IMR-90 (cell line): ENCODE data around the gene GPR39. TPM values are rescaled to one million over a fixed set of nuclear protein-coding genes. Genes with fewer than 3 reads are reported as not detected.

Experiments used
- ATAC-seq: fragments of 200-7000 bp; cut with Tn5 transposase; 2 replicates; pipeline ENCODE4 v1.9.1; 2020; ENCODE audit warnings: low read depth, mild to moderate bottlenecking, moderate library complexity
- BruUV-seq: library from RNA; stranded (reverse); fragments of 400-500 nt; replicated peaks from 2 replicates; lab custom pipeline; 2021; lab: Mats Ljungman, UMichigan
- CTCF ChIA-PET: fragments of 300-600 bp; formaldehyde crosslinking; extraction: SDS; loops from one replicate; lab custom pipeline; 2021; ENCODE audit warnings: antibody characterized with exemption; lab: Yijun Ruan, JAX
- POLR2A ChIA-PET: fragments of 300-600 bp; sonication (Branson Sonifier 250); formaldehyde crosslinking; loops from one replicate; lab custom pipeline; 2022; ENCODE audit warnings: antibody characterized with exemption; ENCODE audit not compliant: unreplicated experiment; lab: Charles Lee
- DNase-seq: peaks from one replicate; pipeline ENCODE4 v3.0.0; 2013
- H2AFZ ChIP-seq: replicated peaks from 2 replicates; pipeline ENCODE3; 2013; ENCODE audit warnings: low read length, mild to moderate bottlenecking; ENCODE audit not compliant: poor library complexity
- H2AK5ac ChIP-seq: 2 replicates; pipeline ENCODE4 v1.6.1; 2013; ENCODE audit warnings: low read depth, low read length, inconsistent platforms
- H2AK9ac ChIP-seq: replicated peaks from 2 replicates; pipeline ENCODE3; 2013; ENCODE audit warnings: mild to moderate bottlenecking, low read depth, low read length, moderate library complexity; ENCODE audit not compliant: poor library complexity
- H2BK120ac ChIP-seq: 2 replicates; pipeline ENCODE4 v1.6.1; 2013; ENCODE audit warnings: low read depth, low read length, inconsistent platforms
- H2BK15ac ChIP-seq: 3 replicates; pipeline ENCODE4 v1.6.1; 2013; ENCODE audit warnings: low read depth, low read length, inconsistent platforms
- H2BK20ac ChIP-seq: 2 replicates; pipeline ENCODE4 v1.6.1; 2013; ENCODE audit warnings: low read depth, mild to moderate bottlenecking, inconsistent platforms, low read length, moderate library complexity
- H2BK5ac ChIP-seq: 2 replicates; pipeline ENCODE4 v1.6.1; 2013; ENCODE audit warnings: mild to moderate bottlenecking, low read depth, low read length, inconsistent platforms; ENCODE audit not compliant: poor library complexity, severe bottlenecking
- H3K14ac ChIP-seq: replicated peaks from 2 replicates; pipeline ENCODE4 v1.6.1; 2013; ENCODE audit warnings: low read depth, low read length, inconsistent platforms
- H3K18ac ChIP-seq: 2 replicates; pipeline ENCODE4 v1.6.1; 2013; ENCODE audit warnings: low read depth, low read length, control low read depth
- H3K23ac ChIP-seq: 2 replicates; pipeline ENCODE4 v1.6.1; 2013; ENCODE audit warnings: low read depth, low read length, inconsistent platforms
- H3K27ac ChIP-seq: 2 replicates; pipeline ENCODE4 v1.5.1; 2013; ENCODE audit warnings: mild to moderate bottlenecking, control low read depth, low read length; ENCODE audit not compliant: insufficient read depth
- H3K27me3 ChIP-seq: 2 replicates; pipeline ENCODE4 v1.6.1; 2013; ENCODE audit warnings: low read length; ENCODE audit not compliant: control insufficient read depth, insufficient read depth
- H3K36me3 ChIP-seq: 2 replicates; pipeline ENCODE4 v1.6.1; 2013; ENCODE audit warnings: low read length, mixed read lengths; ENCODE audit not compliant: control insufficient read depth, insufficient read depth
- H3K4ac ChIP-seq: 2 replicates; pipeline ENCODE4 v1.6.1; 2013; ENCODE audit warnings: low read depth, low read length, inconsistent platforms
- H3K4me1 ChIP-seq: 2 replicates; pipeline ENCODE4 v1.6.1; 2013; ENCODE audit warnings: low read length, mixed read lengths; ENCODE audit not compliant: control insufficient read depth, insufficient read depth
- H3K4me2 ChIP-seq: 2 replicates; pipeline ENCODE4 v1.6.1; 2013; ENCODE audit warnings: low read depth, mild to moderate bottlenecking, control low read depth, low read length, moderate library complexity
- H3K4me3 ChIP-seq: 2 replicates; pipeline ENCODE4 v1.5.1; 2013; ENCODE audit warnings: low read depth, mild to moderate bottlenecking, control low read depth, low read length, moderate library complexity; ENCODE audit not compliant: insufficient read depth
- H3K56ac ChIP-seq: 2 replicates; pipeline ENCODE4 v1.6.1; 2013; ENCODE audit warnings: low read length, inconsistent platforms; ENCODE audit not compliant: insufficient read depth; ENCODE audit errors: extremely low read depth
- H3K79me1 ChIP-seq, 2 experiments: 2 replicates each; pipeline ENCODE4 v1.6.1; 2013; ENCODE audit warnings: low read length in 2 of 2, inconsistent platforms in 1 of 2, low read depth in 1 of 2
- H3K9ac ChIP-seq: 2 replicates; pipeline ENCODE4 v1.6.1; 2013; ENCODE audit warnings: low read depth, low read length, control low read depth
- H3K9me1 ChIP-seq: 2 replicates; pipeline ENCODE4 v1.6.1; 2013; ENCODE audit warnings: low read length, inconsistent platforms; ENCODE audit not compliant: insufficient read depth
- H3K9me3 ChIP-seq: 2 replicates; pipeline ENCODE4 v1.6.1; 2013; ENCODE audit warnings: low read length; ENCODE audit not compliant: control insufficient read depth, insufficient read depth
- H4K20me1 ChIP-seq: 2 replicates; pipeline ENCODE4 v1.6.1; 2013; ENCODE audit warnings: low read length, inconsistent platforms; ENCODE audit not compliant: insufficient read depth
- H4K5ac ChIP-seq: 2 replicates; pipeline ENCODE4 v1.6.1; 2013; ENCODE audit warnings: mild to moderate bottlenecking, low read depth, low read length, control low read depth
- H4K8ac ChIP-seq, 2 experiments: 2 replicates each; pipeline ENCODE4 v1.6.1; 2013; ENCODE audit warnings: low read depth in 2 of 2, low read length in 2 of 2, control low read depth in 1 of 2, inconsistent platforms in 1 of 2
- H4K91ac ChIP-seq: 2 replicates; pipeline ENCODE4 v1.6.1; 2013; ENCODE audit warnings: low read depth, low read length, inconsistent platforms; ENCODE audit not compliant: insufficient read depth
- BHLHE40 ChIP-seq: fragments of 150-350 bp; IDR thresholded peaks from 2 replicates; pipeline ENCODE4 v1.6.1; 2016; ENCODE audit warnings: mild to moderate bottlenecking, low read depth, low read length
- CEBPB ChIP-seq: IDR thresholded peaks from 2 replicates; pipeline ENCODE4 v1.6.1; 2012; ENCODE audit warnings: low read depth, low read length, improper control_type of control experiment
- CHD1 ChIP-seq: IDR thresholded peaks from 2 replicates; pipeline ENCODE4 v1.6.1; 2012; ENCODE audit warnings: low read depth, low read length, improper control_type of control experiment
- CTCF ChIP-seq: conservative IDR thresholded peaks from 2 replicates; pipeline ENCODE4 v1.5.1; 2012; ENCODE audit warnings: mild to moderate bottlenecking, low read depth, low read length, improper control_type of control experiment
- ELK1 ChIP-seq: fragments of 150-350 bp; IDR thresholded peaks from 2 replicates; pipeline ENCODE4 v1.6.1; 2016; ENCODE audit warnings: low read depth, mild to moderate bottlenecking, low read length, moderate library complexity, borderline replicate concordance
- FOS ChIP-seq: fragments of 150-350 bp; IDR thresholded peaks from 2 replicates; pipeline ENCODE4 v1.6.1; 2016; ENCODE audit warnings: low read depth, low read length
- MAFK ChIP-seq: IDR thresholded peaks from 2 replicates; pipeline ENCODE4 v1.6.1; 2012; ENCODE audit warnings: low read depth, low read length, improper control_type of control experiment
- MAZ ChIP-seq: IDR thresholded peaks from 2 replicates; pipeline ENCODE4 v1.6.1; 2012; ENCODE audit warnings: low read depth, mild to moderate bottlenecking, low read length, improper control_type of control experiment, moderate library complexity, borderline replicate concordance
- MXI1 ChIP-seq: IDR thresholded peaks from 2 replicates; pipeline ENCODE4 v1.6.1; 2012; ENCODE audit warnings: low read depth, mild to moderate bottlenecking, low read length, moderate library complexity, borderline replicate concordance
- NFE2L2 ChIP-seq: fragments of 150-350 bp; IDR thresholded peaks from 2 replicates; pipeline ENCODE4 v1.6.1; 2016; ENCODE audit warnings: low read depth, mild to moderate bottlenecking, low read length
- POLR2A ChIP-seq: IDR thresholded peaks from 2 replicates; pipeline ENCODE4 v1.6.1; 2012; ENCODE audit warnings: mild to moderate bottlenecking, low read depth, low read length
- RAD21 ChIP-seq: IDR thresholded peaks from 2 replicates; pipeline ENCODE4 v1.6.1; 2012; ENCODE audit warnings: low read length, improper control_type of control experiment
- RCOR1 ChIP-seq: IDR thresholded peaks from 2 replicates; pipeline ENCODE4 v1.6.1; 2012; ENCODE audit warnings: mild to moderate bottlenecking, low read length, improper control_type of control experiment; ENCODE audit not compliant: insufficient replicate concordance
- RFX5 ChIP-seq: IDR thresholded peaks from 2 replicates; pipeline ENCODE4 v1.8.0; 2012; ENCODE audit warnings: low read depth, mild to moderate bottlenecking, low read length, moderate library complexity
- SMC3 ChIP-seq: fragments of 150-350 bp; IDR thresholded peaks from 2 replicates; pipeline ENCODE4 v1.6.1; 2016; ENCODE audit warnings: low read depth, mild to moderate bottlenecking, antibody characterized with exemption, low read length, moderate library complexity
- USF2 ChIP-seq: fragments of 150-350 bp; IDR thresholded peaks from 2 replicates; pipeline ENCODE4 v1.6.1; 2017; ENCODE audit warnings: mild to moderate bottlenecking, antibody characterized with exemption, low read length, low read depth
- dilution Hi-C: fragments of 300-500 bp; cut with HindIII; formaldehyde crosslinking; loops from one replicate; pipeline ENCODE4 v1.14.3; 2018; ENCODE audit warnings: low sequenced_read_pairs; ENCODE audit not compliant: unreplicated experiment
- in situ Hi-C: fragments of 300-500 bp; cut with MboI; formaldehyde crosslinking; loops from 3 replicates; pipeline ENCODE4 v1.14.3; 2019; ENCODE audit warnings: low sequenced_read_pairs, inconsistent platforms, mixed read lengths
- intact Hi-C: fragments of 100-400 bp; cut with micrococcal nuclease; formaldehyde crosslinking; loops from 2 replicates; pipeline ENCODE4 v1.10.0; 2022
- polyA plus RNA-seq, 3 experiments: library from polyadenylated mRNA; depleted of rRNA; stranded (reverse); fragments of >200 nt; gene quantifications; 2 replicates each; pipeline ENCODE4 v1.2.3, GENCODE V29; 2012; ENCODE audit warnings: low replicate concordance in 1 of 3
- total RNA-seq: library from RNA; depleted of rRNA; stranded (reverse); fragments of >200 nt; gene quantifications from 2 replicates; pipeline ENCODE4 v1.2.3, GENCODE V29; 2012

Gene GPR39
- total and polyA plus RNA-seq, 2 of the 4 experiments (the other 2 are of a cell fraction): 4.4 to 9.0 TPM

- H2BK20ac ChIP-seq: no peak overlapping the region
- ATAC-seq (peak; percentile 46; the same call in 1 of the 2 replicates), DNase-seq (peak; percentile 8)
- H3K79me1 ChIP-seq: no peaks in the 10 kb centered on the region
- no peak overlapping the region for H3K14ac ChIP-seq
- dilution Hi-C loops: no loop called here
- no peak overlapping the region for H4K5ac ChIP-seq
- H3K56ac ChIP-seq: no peak overlapping the region
- no peaks in the 10 kb centered on the region for H3K4me1 ChIP-seq
- in situ Hi-C loops: no loop called here
- H3K4ac ChIP-seq: no peak overlapping the region
- no TSS peak for BruUV-seq
- H3K9me3 ChIP-seq: no peaks in the 10 kb centered on the region
- H4K91ac ChIP-seq: no peak overlapping the region
- no peak overlapping the region for H3K23ac ChIP-seq
- no peaks in the 10 kb centered on the region for H3K36me3 ChIP-seq
- no peaks in the 10 kb centered on the region for H4K20me1 ChIP-seq
- H3K18ac ChIP-seq: no peak overlapping the region
- H3K27ac ChIP-seq: no peak overlapping the region
- no peak overlapping the region for H2BK5ac ChIP-seq
- no peak overlapping the region for H2BK15ac ChIP-seq
- H2AK5ac ChIP-seq: no peak overlapping the region
- ChIA-PET POLR2A (no interaction called here), CTCF (no interaction called here)
- no peak overlapping the region for H3K4me3 ChIP-seq
- H2AFZ ChIP-seq: no peak overlapping the region
- H3K9me1 ChIP-seq: no peaks in the 10 kb centered on the region
- no peak overlapping the region for H3K4me2 ChIP-seq
- H2AK9ac ChIP-seq: no peak overlapping the region
- H2BK120ac ChIP-seq: no peak overlapping the region
- TF ChIP-seq MAFK (no peak), CHD1 (no peak), RAD21 (no peak), USF2 (no peak), NFE2L2 (no peak), POLR2A (no peak), BHLHE40 (no peak), FOS (no peak), RCOR1 (no peak), CEBPB (no peak), RFX5 (no peak), ELK1 (no peak), MXI1 (no peak), MAZ (no peak), CTCF (no peak), SMC3 (no peak)
- H4K8ac ChIP-seq: no peak overlapping the region
- peaks cover 2% of the 10 kb centered on the region; the same call in 1 of the 2 replicates for H3K27me3 ChIP-seq
- intact Hi-C loops: no loop called here
- H3K9ac ChIP-seq: no peak overlapping the region
Measured at GRCh38 chr2:132497591-132497990, 81.0 kb downstream of the GPR39 start.
